ENCODE measurements around the gene TUBA3C.
"Not testable (repeated sequence)": the region's sequence is repeated elsewhere in the genome, so short reads cannot be mapped to it uniquely, and the experiment has no call there.

The TUBA3C gene

DNA sequence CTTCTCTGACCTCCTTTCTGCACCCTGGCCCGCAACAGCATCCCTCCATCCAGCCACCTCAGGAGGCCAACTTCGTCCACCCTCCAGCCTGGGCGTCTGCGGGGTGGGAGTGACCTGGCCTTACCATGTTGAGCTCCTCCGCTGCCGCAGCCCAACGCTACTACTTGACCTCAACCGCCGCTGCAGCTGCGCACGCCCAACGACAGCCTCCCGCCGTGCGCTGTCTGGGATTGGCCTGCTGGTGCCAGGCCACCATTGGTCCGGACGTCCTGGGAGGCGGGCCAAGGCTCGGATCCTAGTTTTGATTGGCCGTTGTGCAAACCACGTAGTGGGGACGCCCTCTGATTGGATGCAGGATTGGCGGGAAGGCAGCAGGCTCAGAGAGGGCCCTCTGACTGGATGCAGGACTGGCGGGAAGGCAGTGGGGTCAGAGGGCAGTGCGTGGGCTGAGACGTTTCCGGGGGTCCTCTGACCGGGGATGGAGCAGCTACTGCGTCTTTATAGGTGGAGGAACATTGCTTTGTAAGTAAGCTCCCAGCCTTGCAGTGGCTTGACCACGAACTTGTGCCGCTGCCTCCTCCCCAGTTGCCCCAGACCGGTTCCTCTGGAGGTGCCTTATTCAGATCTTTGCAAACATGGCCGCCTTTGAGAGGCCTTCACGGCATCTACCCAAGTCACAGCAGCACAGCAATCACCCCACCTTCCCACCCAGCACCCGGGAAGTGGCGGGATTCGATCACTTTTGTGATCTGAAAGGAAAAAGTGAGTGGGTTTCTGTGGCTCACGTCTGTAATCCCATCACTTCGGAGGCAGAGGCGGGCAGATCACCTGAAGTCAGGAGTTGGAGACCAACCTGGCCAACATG is at the start of gene TUBA3C:
TUBA3C (minus strand) TSS at position 204 of the 865 bp plus-strand sequence; CDS start at position 127, 77 bp downstream.
- no peak for DNase-seq (ENCODE audit: low read depth in 2 of 2)

DNA sequence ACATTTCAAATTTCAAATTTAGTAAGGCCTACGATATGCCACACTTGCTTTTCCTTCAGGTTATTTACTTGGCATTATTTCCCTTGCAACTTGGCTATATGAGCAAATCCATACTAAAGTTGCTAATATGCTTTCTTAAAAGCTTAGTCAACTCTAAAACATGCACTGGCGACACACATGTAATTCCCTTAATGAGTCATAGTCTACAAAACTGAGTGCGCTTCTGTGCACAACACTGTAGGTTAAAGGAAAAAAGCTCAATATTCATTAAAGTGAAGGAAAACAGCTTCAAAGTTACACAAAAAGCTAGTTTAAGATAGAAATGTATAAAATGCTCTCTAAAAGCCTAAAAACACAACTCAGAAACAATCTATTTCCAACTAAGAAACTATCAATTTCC is 25.8 kb upstream of the TUBA3C start:
- DNase-seq (ENCODE audit: low read depth in 2 of 2): not testable (repeated sequence)

DNA sequence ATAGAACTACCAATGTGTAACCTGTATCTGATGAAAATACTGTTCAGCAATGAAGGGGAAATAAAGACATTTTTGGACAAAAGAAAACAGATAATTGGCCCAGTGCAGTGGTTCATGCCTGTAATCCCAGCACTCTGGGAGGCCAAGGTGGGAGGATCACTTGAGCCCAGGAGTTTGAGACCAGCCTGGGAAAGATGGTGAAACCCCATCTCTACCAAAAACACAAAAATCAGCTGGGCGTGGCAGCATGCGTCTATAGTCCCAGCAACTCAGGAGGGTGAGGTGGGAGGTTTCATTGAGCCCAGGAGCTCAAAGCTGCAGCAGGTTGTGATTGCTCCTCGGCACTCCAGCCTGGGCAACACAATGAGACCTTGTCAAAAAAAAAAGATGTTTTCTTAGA is 11.0 kb upstream of the TUBA3C start:
- not testable (repeated sequence) for DNase-seq (ENCODE audit: low read depth in 2 of 2)

GRCh38 chr13:19189911-19190310 is 8.3 kb upstream of the TUBA3C start:
- not testable (repeated sequence) for DNase-seq (ENCODE audit: low read depth in 2 of 2)

- not testable (repeated sequence) for DNase-seq (ENCODE audit: low read depth in 2 of 2)
Observed at GRCh38 chr13:19189368-19189767, 7.7 kb upstream of the TUBA3C start.

GRCh38 chr13:19185865-19186645 is 4.4 kb upstream of the TUBA3C start:
- no peak for DNase-seq (ENCODE audit: low read depth in 2 of 2)

DNA sequence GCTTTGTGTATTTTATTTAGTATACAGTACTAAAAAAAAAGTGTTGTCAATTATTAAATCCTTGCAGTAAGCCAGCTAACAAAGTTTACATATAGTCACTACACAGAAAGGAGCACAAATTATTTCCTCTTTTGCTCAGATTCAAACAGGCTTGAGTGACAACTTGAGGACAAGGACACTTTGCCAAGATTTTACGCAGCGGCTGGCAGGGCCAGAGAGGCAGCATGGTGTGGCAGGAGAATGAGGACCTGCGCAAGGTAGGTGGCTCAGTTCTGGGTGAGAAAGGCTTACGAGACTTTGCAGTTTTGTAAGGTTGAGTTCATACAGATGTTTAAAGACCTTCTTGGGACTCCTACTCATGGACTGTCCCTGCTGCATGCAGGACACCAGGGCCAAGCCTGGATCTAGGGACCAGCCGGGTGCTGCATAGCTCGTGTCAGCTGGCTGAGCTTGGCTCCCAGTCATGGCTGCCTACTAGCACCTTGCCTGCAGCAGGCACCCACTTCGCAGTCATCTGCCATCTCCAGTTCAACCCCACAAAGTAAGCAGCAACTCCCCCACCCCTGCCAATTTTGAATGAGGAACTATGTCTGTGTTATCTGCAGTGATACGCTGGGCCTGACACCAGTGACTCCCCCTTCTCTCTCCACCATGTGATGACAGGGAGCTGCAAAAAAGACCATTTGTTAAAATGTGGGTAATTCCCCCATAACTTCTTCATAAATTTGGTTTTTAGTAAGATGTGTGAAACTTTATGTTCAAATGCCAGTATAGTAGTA is 3.7 kb upstream of the TUBA3C start:
- DNase-seq (ENCODE audit: low read depth in 2 of 2): no peak

DNA sequence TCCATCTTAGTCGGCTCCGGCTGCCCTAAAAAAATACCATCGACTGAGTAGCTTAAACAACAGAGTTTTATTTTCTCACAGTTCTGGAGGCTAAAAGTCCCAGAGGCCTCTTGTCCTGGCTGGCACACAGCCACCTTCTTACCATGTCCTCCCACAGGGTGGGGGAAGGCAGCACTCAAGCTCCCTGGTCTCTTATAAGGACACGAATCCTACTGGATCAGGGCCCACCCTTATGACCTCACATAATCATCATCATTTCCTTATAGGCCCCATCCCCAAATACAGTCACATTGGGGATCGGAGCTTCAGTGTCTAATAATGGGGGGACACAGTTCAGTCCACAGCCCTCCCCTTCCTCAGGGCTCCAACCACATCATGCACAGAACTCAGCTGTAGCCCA is 2.6 kb upstream of the TUBA3C start:
- no peak for DNase-seq (ENCODE audit: low read depth in 2 of 2)

DNA sequence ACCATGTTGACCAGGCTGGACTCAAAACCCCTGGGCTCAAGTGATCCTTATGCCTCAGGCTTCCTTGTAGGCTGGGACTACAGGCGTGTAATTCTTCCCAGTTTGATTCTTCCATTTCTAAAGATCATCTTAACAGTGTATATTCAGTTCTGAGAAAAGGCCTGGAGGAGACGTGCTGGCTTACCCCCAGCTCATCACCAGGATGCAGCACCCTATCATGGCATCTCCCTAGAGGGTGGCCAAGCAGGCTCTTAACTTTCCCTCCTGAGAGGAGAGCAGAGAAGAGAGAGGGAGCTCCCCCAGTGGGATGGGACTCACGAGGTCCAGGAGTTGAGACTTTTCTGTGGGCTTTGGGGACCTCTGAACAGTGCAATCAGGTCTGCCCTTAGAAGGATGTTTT is 2.1 kb upstream of the TUBA3C start:
- no peak for DNase-seq (ENCODE audit: low read depth in 2 of 2)

- DNase-seq (ENCODE audit: low read depth in 2 of 2): no peak
Observed at GRCh38 chr13:19182536-19182935, 912 bp upstream of the TUBA3C start.

GRCh38 chr13:19181021-19181620 is 503 bp downstream of the TUBA3C start:
- DNase-seq (ENCODE audit: low read depth in 2 of 2): no peak

DNA sequence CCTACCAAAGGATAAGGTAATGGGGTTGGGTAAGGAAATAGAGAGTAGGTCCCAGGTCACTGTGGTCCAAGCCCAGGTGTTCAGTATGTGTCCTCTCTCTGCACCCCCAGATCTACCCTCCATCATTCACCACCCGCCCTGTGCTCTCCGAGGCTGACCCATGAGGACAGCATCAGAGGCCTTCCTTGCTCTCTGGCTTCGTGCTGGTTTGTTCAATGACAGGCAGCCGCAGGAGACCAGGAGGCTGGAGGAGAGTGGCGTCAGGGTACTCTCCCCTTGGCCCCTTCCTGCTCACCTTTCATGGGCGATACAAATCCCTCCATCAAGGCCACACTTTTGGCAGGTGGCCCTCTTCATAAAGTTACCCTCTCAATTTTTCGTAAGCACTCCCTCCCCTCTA is 1.7 kb downstream of the TUBA3C start:
- DNase-seq (ENCODE audit: low read depth in 2 of 2): no peak

DNA sequence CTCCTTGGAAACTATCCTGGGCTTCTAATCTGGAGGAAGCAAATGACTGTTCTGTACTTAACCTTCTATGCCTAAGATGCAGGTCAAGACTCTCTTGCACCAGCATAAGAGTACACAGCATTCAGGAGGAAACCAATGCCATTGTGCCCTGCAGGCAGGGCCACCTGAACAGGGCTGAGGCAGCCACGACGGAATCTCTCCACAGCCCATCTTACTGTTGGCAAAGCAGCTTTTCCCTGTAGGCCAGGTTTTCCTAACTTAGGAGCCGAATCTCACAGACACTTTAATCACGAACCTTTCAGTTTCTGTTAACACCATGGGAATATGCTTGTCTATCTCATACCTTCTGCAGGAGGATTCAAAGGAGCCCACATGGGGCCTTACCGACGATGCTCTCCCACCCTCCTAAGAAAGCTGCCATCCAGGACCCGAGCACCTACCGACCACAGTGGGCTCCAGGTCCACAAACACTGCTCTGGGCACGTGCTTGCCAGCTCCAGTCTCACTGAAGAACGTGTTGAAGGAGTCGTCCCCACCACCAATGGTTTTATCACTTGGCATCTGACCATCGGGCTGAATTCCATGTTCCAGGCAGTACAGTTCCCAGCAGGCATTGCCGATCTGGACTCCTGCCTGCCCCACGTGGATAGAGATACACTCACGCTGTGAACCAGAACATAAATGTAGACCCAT is 2.6 kb downstream of the TUBA3C start:
- no peak for DNase-seq (ENCODE audit: low read depth in 2 of 2)

- DNase-seq (ENCODE audit: low read depth in 2 of 2): not testable (repeated sequence)
Observed at GRCh38 chr13:19176981-19177776, 4.4 kb downstream of the TUBA3C start.

DNA sequence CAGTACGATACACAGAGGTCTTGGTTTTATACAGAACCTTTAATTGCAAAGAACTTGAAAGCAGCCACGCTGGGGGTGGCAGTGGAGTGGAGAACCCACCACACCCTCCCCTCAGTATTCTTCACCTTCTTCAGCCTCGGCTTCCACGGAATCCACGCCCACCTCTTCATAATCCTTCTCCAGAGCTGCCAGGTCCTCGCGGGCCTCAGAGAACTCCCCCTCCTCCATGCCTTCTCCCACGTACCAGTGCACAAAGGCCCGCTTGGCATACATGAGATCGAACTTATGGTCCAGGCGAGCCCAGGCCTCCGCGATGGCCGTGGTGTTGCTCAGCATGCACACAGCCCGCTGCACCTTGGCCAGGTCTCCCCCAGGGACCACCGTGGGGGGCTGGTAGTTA is 7.9 kb downstream of the TUBA3C start:
- DNase-seq (ENCODE audit: low read depth in 2 of 2): no peak

DNA sequence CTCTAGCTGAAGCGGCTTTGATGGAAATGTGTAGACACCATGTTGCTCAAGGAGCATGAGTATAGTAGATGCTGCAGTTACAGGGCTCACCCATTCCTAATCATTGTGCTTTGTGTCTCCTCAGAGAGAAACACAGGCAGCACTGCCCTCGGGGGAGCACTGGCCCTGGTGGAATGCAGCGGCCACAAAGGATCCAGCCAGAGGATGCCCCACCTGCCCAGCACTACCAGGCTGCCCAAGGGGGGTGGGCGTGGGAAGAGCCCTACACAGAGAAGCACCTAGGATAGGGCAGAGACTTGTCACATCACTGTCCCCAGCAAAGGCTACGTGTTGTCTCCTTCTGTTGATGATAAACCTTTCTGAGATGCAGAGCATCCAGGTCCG is 9.0 kb downstream of the TUBA3C start:
- DNase-seq (ENCODE audit: low read depth in 2 of 2): no peak

GRCh38 chr13:19172007-19172646 is 9.5 kb downstream of the TUBA3C start:
- DNase-seq (ENCODE audit: low read depth in 2 of 2): no peak

DNA sequence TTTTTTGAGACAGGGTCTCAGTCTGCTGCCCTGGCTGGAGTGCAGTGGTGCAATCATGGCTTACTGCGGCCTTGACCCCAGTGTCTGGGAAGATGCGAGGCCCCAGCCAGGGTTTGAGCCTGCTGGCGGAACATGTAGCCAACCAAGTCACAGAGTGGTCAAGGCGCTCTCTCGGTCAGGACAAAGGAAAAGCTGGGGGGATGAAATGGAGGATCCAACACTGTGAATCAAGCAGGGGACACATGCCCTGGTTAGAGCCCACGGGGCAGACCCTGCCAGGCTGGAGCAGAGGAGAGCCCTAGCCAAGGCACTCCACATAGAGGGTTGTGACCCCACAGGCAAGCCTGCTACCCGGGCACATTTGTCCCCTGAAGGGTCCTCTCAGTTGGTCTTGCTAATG is 10.1 kb downstream of the TUBA3C start:
- DNase-seq (ENCODE audit: low read depth in 2 of 2): no peak

- no peak for DNase-seq (ENCODE audit: low read depth in 2 of 2)
Observed at GRCh38 chr13:19169991-19170390, 11.6 kb downstream of the TUBA3C start.

DNA sequence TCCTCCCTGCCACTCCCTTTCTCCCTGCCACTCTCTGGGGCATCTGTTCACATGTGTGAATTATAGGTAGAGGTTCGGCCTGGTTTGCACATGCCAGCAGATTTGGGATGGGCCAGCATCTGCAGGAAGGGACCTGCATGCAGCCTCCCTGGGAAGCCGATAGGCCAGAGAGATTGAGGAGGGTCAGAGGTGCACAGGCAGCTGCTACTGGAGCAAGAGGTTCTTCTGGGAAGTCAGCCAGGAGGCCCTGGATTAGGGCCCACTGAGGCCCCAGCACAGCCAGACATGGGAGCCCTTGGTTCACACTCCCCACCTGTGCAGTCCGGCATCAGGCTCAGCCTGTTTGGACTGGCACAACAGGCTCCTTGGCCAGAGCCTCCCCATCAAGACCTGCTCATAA is 12.1 kb downstream of the TUBA3C start:
- DNase-seq (ENCODE audit: low read depth in 2 of 2): no peak
